Thyroid gland (tissue), 4 donors: ENCODE measurements around the gene SHROOM2. TPM values are rescaled to one million over a fixed set of nuclear protein-coding genes. Genes with fewer than 3 reads are reported as not detected.
"Not testable (repeated sequence)": the region's sequence is repeated elsewhere in the genome, so short reads cannot be mapped to it uniquely, and the experiment has no call there.

ENCODE experiments used
- DNase-seq, 2 donors: peaks; one replicate each; pipeline ENCODE4 v3.0.0-alpha.2; 2019
- H3K27ac ChIP-seq, 3 donors: fragments of 200-600 bp; sonication (generic); 1 replicate in 2 of 3; 2 replicates in 1 of 3; pipeline ENCODE4 v1.5.1; 2016 to 2019; ENCODE audit warnings: mild to moderate bottlenecking in 1 of 3, moderate library complexity in 1 of 3
- H3K27me3 ChIP-seq: fragments of 200-600 bp; sonication (generic); one replicate; pipeline ENCODE4 v1.5.1; 2019
- H3K36me3 ChIP-seq, 2 donors: fragments of 200-600 bp; sonication (generic); one replicate each; pipeline ENCODE4 v1.5.1; 2016 to 2019
- H3K4me1 ChIP-seq, 2 donors: fragments of 200-600 bp; sonication (generic); one replicate each; pipeline ENCODE4 v1.5.1; 2017 to 2019
- H3K4me3 ChIP-seq, 3 donors: fragments of 200-600 bp; sonication (generic); replicated peaks in 1 of 3; 1 replicate in 2 of 3; 2 replicates in 1 of 3; pipeline ENCODE4 v1.5.1; 2016; ENCODE audit warnings: mild to moderate bottlenecking in 1 of 3
- H3K9me3 ChIP-seq: fragments of 200-600 bp; sonication (generic); one replicate; pipeline ENCODE4 v1.5.1; 2017
- CTCF ChIP-seq, 6 experiments: fragments of 200-600 bp in 3 of 6; fragments of 450-650 bp in 3 of 6; sonication (generic) in 3 of 6; IDR thresholded peaks; one replicate each; pipeline ENCODE4 v1.5.1; 2016 to 2019; ENCODE audit warnings: antibody characterized with exemption in 6 of 6, mild to moderate bottlenecking in 2 of 6, inconsistent platforms in 1 of 6, moderate library complexity in 1 of 6
- POLR2A ChIP-seq, 2 donors: fragments of 450-650 bp; IDR thresholded peaks; one replicate each; pipeline ENCODE4 v1.6.1; 2017; ENCODE audit warnings: antibody characterized with exemption in 2 of 2, mild to moderate bottlenecking in 2 of 2, moderate library complexity in 1 of 2
- WGBS, 2 donors: methylation state at CpG; one replicate each; pipeline ENCODE4 v1.1.5; 2017; 5-methylcytosine and 5-hydroxymethylcytosine counted together
- intact Hi-C: fragments of 100-400 bp; cut with DNase I; formaldehyde crosslinking; loops from one replicate; pipeline ENCODE4 v1.15.1; 2023
- total RNA-seq, 4 donors: library from RNA; depleted of rRNA; stranded (reverse); fragments of >200 nt; gene quantifications; one replicate each; pipeline ENCODE4 v1.2.3, GENCODE V29; 2016

The SHROOM2 gene
- total RNA-seq, 4 donors from 2014 or later: 2.8 to 16.5 (median 6.1) TPM

GRCh38 chrX:9758021-9758638, 28.1 kb upstream of the SHROOM2 start:
- Histone ChIP-seq H3K4me3 (no peak overlapping the region), H3K9me3 (no peaks in the 10 kb centered on the region), H3K36me3 (no peaks in the 10 kb centered on the region), H3K27ac (no peak overlapping the region), H3K27me3 (no peaks in the 10 kb centered on the region), H3K4me1 (no peaks in the 10 kb centered on the region)
- intact Hi-C loops: no loop called here
- TF ChIP-seq POLR2A (IDR thresholded peaks at IDR 0.05) (no peak), CTCF (IDR thresholded peaks at IDR 0.05) (no peak)
- WGBS, 2 donors: 77 to 79% methylated on average over 3 to 4 of the region's 4 CpGs
- no peak for DNase-seq

GRCh38 chrX:9759337-9759736, 26.9 kb upstream of the SHROOM2 start:
- intact Hi-C loops: no loop called here
- H3K36me3 ChIP-seq: no peaks in the 10 kb centered on the region
- H3K27me3 ChIP-seq: no peaks in the 10 kb centered on the region
- TF ChIP-seq POLR2A (IDR thresholded peaks at IDR 0.05): no peak
- no peak for TF ChIP-seq CTCF (IDR thresholded peaks at IDR 0.05)
- H3K4me3 ChIP-seq: no peak overlapping the region
- H3K27ac ChIP-seq: no peak overlapping the region
- H3K4me1 ChIP-seq: no peaks in the 10 kb centered on the region
- WGBS, 2 donors: 79 to 80% methylated on average over 2 to 6 of the region's 8 CpGs
- no peak for DNase-seq
- H3K9me3 ChIP-seq: no peaks in the 10 kb centered on the region

GRCh38 chrX:9765072-9765736, 21.0 kb upstream of the SHROOM2 start:
- no peaks in the 10 kb centered on the region for H3K4me1 ChIP-seq
- TF ChIP-seq CTCF (IDR thresholded peaks at IDR 0.05): no peak
- TF ChIP-seq POLR2A (IDR thresholded peaks at IDR 0.05): no peak
- intact Hi-C loops: no loop called here
- no peak overlapping the region for H3K27ac ChIP-seq
- H3K9me3 ChIP-seq: no peaks in the 10 kb centered on the region
- H3K27me3 ChIP-seq: no peaks in the 10 kb centered on the region
- peak in 1 of 2 donors; percentile 1 for DNase-seq
- no peak overlapping the region for H3K4me3 ChIP-seq
- no peaks in the 10 kb centered on the region for H3K36me3 ChIP-seq
- WGBS, 2 donors: 15 to 35% methylated on average over 4 to 5 of the region's 67 CpGs

GRCh38 chrX:9765737-9766097, 20.5 kb upstream of the SHROOM2 start, which contains the start of gene GPR143:
TSS of gene GPR143 (minus strand) at chrX:9765847. CDS start at chrX:9765817, 30 bp downstream.
- Histone ChIP-seq H3K4me3 (no peak within 1 kb of the TSS), H3K9me3 (no peaks in the 10 kb centered on the region), H3K27me3 (no peaks in the 10 kb centered on the region), H3K4me1 (no peaks in the 10 kb centered on the region), H3K36me3 (no peaks in the 10 kb centered on the region), H3K27ac (no peak within 1 kb of the TSS)
- intact Hi-C loops: no loop called here
- TF ChIP-seq CTCF (IDR thresholded peaks at IDR 0.05) (no peak), POLR2A (IDR thresholded peaks at IDR 0.05) (no peak)
- 0 to 33% methylated on average over 5 to 8 of the region's 26 CpGs for WGBS, 2 donors
- peak; percentile 20 to 27 for DNase-seq

- Histone ChIP-seq H3K4me1 (no peaks in the 10 kb centered on the region), H3K9me3 (no peaks in the 10 kb centered on the region), H3K4me3 (no peak overlapping the region), H3K27me3 (no peaks in the 10 kb centered on the region), H3K36me3 (no peaks in the 10 kb centered on the region), H3K27ac (no peak overlapping the region)
- DNase-seq: no peak
- TF ChIP-seq POLR2A (IDR thresholded peaks at IDR 0.05) (no peak), CTCF (IDR thresholded peaks at IDR 0.05) (no peak)
- WGBS, 2 donors: 62 to 68% methylated on average over 4 of the region's 6 CpGs
- intact Hi-C loops: no loop called here
Measured at GRCh38 chrX:9767375-9767774, 18.9 kb upstream of the SHROOM2 start.

- H3K27ac ChIP-seq, intact Hi-C loops, H3K4me1 ChIP-seq, H3K27me3 ChIP-seq, H3K36me3 ChIP-seq, H3K9me3 ChIP-seq, DNase-seq, H3K4me3 ChIP-seq: not testable (repeated sequence)
- WGBS, 2 donors: 84 to 86% methylated on average over 4 to 5 of the region's 5 CpGs
Measured at GRCh38 chrX:9768321-9768839, 17.8 kb upstream of the SHROOM2 start.
